K562 (cell line): ENCODE results near the gene SHB. TPM values are rescaled to one million over a fixed set of nuclear protein-coding genes. Genes with fewer than 3 reads are reported as not detected.

ENCODE experiments used
- ATAC-seq: fragments of 200-7000 bp; cut with Tn5 transposase; 3 replicates; pipeline ENCODE4 v1.9.1; 2020; ENCODE audit warnings: moderate library complexity
- BruUV-seq: library from RNA; stranded (reverse); fragments of 400-500 nt; replicated peaks from 2 replicates; lab custom pipeline; 2021; lab: Mats Ljungman, UMichigan
- CTCF ChIA-PET: fragments of 300-600 bp; formaldehyde crosslinking; extraction: SDS; loops from one replicate; lab custom pipeline; 2021; ENCODE audit warnings: low intra/inter-chr PET ratio; lab: Yijun Ruan, JAX
- POLR2A ChIA-PET: fragments of 300-600, 350-650 bp; sonication (Branson Sonifier 250); formaldehyde crosslinking; extraction: SDS; loops from one replicate; lab custom pipeline; 2021; ENCODE audit warnings: antibody characterized with exemption, inconsistent platforms; lab: Yijun Ruan, JAX
- DNase-seq, 4 experiments: peaks; one replicate each; pipeline versions ENCODE4 v3.0.0 to v3.0.0-alpha.2; 2011 to 2018; ENCODE audit warnings: low spot score in 3 of 4, mixed read lengths in 3 of 4; ENCODE audit errors: extremely low read depth in 1 of 4
- FAIRE-seq: peaks from 2 replicates; lab custom pipeline; 2011; peaks lifted over from hg19 to GRCh38; lab: Jason Lieb, UNC
- H2AFZ ChIP-seq: 2 replicates; pipeline ENCODE4 v1.6.0; 2011; ENCODE audit warnings: low read depth, low read length, control low read depth, inconsistent platforms
- H3K27ac ChIP-seq: fragments of 200-600 bp; 3 replicates; pipeline ENCODE4 v1.8.0; 2011; ENCODE audit warnings: low read depth, mild to moderate bottlenecking, control low read depth, inconsistent platforms, low read length, moderate library complexity, mixed read lengths; ENCODE audit errors: extremely low read depth
- H3K27me3 ChIP-seq, 2 experiments: fragments of 300-600 bp in 1 of 2; 2 replicates in 1 of 2; 3 replicates in 1 of 2; pipeline versions ENCODE4 v1.6.0 to v1.8.0; 2011; ENCODE audit warnings: inconsistent platforms in 2 of 2, low read length in 2 of 2, mild to moderate bottlenecking in 1 of 2, mixed read lengths in 1 of 2, moderate library complexity in 1 of 2; ENCODE audit not compliant: control insufficient read depth in 2 of 2, insufficient read depth in 2 of 2
- H3K36me3 ChIP-seq: fragments of 300-600 bp; 3 replicates; pipeline ENCODE4 v1.8.0; 2011; ENCODE audit warnings: mild to moderate bottlenecking, low read length, inconsistent platforms; ENCODE audit not compliant: control insufficient read depth, insufficient read depth
- H3K4me1 ChIP-seq, 2 experiments: fragments of 200-600 bp in 1 of 2; replicated peaks in 1 of 2; 2 replicates in 1 of 2; 3 replicates in 1 of 2; pipeline versions ENCODE4 v1.5.1 to v1.8.0; 2011; ENCODE audit warnings: inconsistent platforms in 2 of 2, low read length in 2 of 2, mild to moderate bottlenecking in 1 of 2, mixed read lengths in 1 of 2, moderate library complexity in 1 of 2; ENCODE audit not compliant: control insufficient read depth in 2 of 2, insufficient read depth in 2 of 2
- H3K4me2 ChIP-seq: 2 replicates; pipeline ENCODE4 v1.6.1; 2011; ENCODE audit warnings: low read length, control low read depth, inconsistent platforms, mixed read lengths; ENCODE audit not compliant: insufficient read depth
- H3K4me3 ChIP-seq: fragments of 200-600 bp; sonication (generic), shearing (Covaris generic); 2 replicates; pipeline ENCODE4 v1.5.1; 2016; ENCODE audit warnings: control low read depth, inconsistent platforms
- H3K79me2 ChIP-seq: fragments of 200-600 bp; 3 replicates; pipeline ENCODE4 v1.8.0; 2011; ENCODE audit warnings: low read length, inconsistent platforms; ENCODE audit not compliant: control insufficient read depth, insufficient read depth
- H3K9ac ChIP-seq, 2 experiments: 2 replicates each; pipeline versions ENCODE4 v1.6.0 to v1.6.1; 2011; ENCODE audit warnings: low read depth in 2 of 2, low read length in 2 of 2, control low read depth in 1 of 2, inconsistent platforms in 1 of 2, mild to moderate bottlenecking in 1 of 2, mixed read lengths in 1 of 2; ENCODE audit not compliant: insufficient read depth in 1 of 2
- H3K9me1 ChIP-seq: one replicate; pipeline ENCODE4 v1.6.0; 2011; ENCODE audit warnings: inconsistent platforms, mild to moderate bottlenecking, low read length, moderate library complexity; ENCODE audit not compliant: control insufficient read depth, insufficient read depth
- H3K9me3 ChIP-seq: replicated peaks from 2 replicates; pipeline ENCODE4 v1.5.1; 2011; ENCODE audit warnings: low read depth, low read length, inconsistent platforms; ENCODE audit not compliant: control insufficient read depth, insufficient read depth
- H4K20me1 ChIP-seq: replicated peaks from 2 replicates; pipeline ENCODE4 v1.6.1; 2011; ENCODE audit warnings: low read length, inconsistent platforms, mixed read lengths; ENCODE audit not compliant: control insufficient read depth, insufficient read depth
- ARHGAP35 ChIP-seq: fragments of 450-650 bp; IDR thresholded peaks from 2 replicates; pipeline ENCODE4 v1.6.1; 2018; ENCODE audit not compliant: partially characterized antibody
- ASH1L ChIP-seq: fragments of 450-650 bp; IDR thresholded peaks from 2 replicates; pipeline ENCODE4 v1.6.1; 2018; ENCODE audit warnings: borderline replicate concordance, mild to moderate bottlenecking, low read depth; ENCODE audit not compliant: partially characterized antibody
- ESRRA ChIP-seq: fragments of 450-650 bp; IDR thresholded peaks from 2 replicates; pipeline ENCODE4 v1.6.1; 2014; ENCODE audit warnings: low read depth, mild to moderate bottlenecking, moderate library complexity, borderline replicate concordance
- ETV1 ChIP-seq: fragments of 450-650 bp; conservative IDR thresholded peaks from 2 replicates; pipeline ENCODE4 v1.6.1; 2016; ENCODE audit warnings: missing genetic modification characterization, control low read depth, low read depth, missing compliant biosample characterization
- FOXK2 ChIP-seq, 2 experiments: fragments of 450-650 bp; IDR thresholded peaks in 1 of 2; conservative IDR thresholded peaks in 1 of 2; 2 replicates each; pipeline ENCODE4 v1.6.1; 2016; ENCODE audit warnings: low read depth in 2 of 2, mild to moderate bottlenecking in 1 of 2
- MCM2 ChIP-seq: fragments of 450-650 bp; IDR thresholded peaks from 2 replicates; pipeline ENCODE4 v1.6.1; 2017; ENCODE audit warnings: low read depth, mild to moderate bottlenecking
- PBX2 ChIP-seq, 2 experiments: IDR thresholded peaks in 1 of 2; conservative IDR thresholded peaks in 1 of 2; 2 replicates each; pipeline ENCODE4 v1.6.1; 2016; ENCODE audit warnings: low read depth in 2 of 2, mild to moderate bottlenecking in 1 of 2, missing compliant biosample characterization in 1 of 2, missing genetic modification characterization in 1 of 2, moderate library complexity in 1 of 2
- POLR3G ChIP-seq: IDR thresholded peaks from 2 replicates; pipeline ENCODE4 v1.6.1; 2011; ENCODE audit not compliant: insufficient read length, insufficient replicate concordance; ENCODE audit errors: extremely low read depth
- PPARD ChIP-seq: fragments of 250-450 bp; sonication (Bioruptor Pico); IDR thresholded peaks from 2 replicates; pipeline ENCODE4 v1.8.0; 2022; ENCODE audit warnings: inconsistent platforms, mild to moderate bottlenecking, moderate library complexity
- TGIF2 ChIP-seq: sonication (generic); formaldehyde crosslinking; IDR thresholded peaks from 2 replicates; pipeline ENCODE4 v1.8.1; 2022; ENCODE audit warnings: mild to moderate bottlenecking, missing genetic modification reagents, moderate library complexity
- ZBED1 ChIP-seq: IDR thresholded peaks from 2 replicates; pipeline ENCODE4 v1.6.1; 2014
- ZNF224 ChIP-seq: sonication (generic); formaldehyde crosslinking; IDR thresholded peaks from 2 replicates; pipeline ENCODE4 v1.8.0; 2022; ENCODE audit warnings: mild to moderate bottlenecking, missing genetic modification reagents
- ZNF239 ChIP-seq: fragments of 250-450 bp; sonication (Bioruptor Pico); IDR thresholded peaks from 2 replicates; pipeline ENCODE4 v1.4.0; 2020; ENCODE audit warnings: mild to moderate bottlenecking
- ZNF311 ChIP-seq: fragments of 250-450 bp; sonication (Bioruptor Pico); IDR thresholded peaks from 2 replicates; pipeline ENCODE4 v1.4.0; 2020; ENCODE audit warnings: mild to moderate bottlenecking, moderate library complexity
- ZNF408 ChIP-seq: fragments of 250-450 bp; sonication (Bioruptor Pico); IDR thresholded peaks from 2 replicates; pipeline ENCODE4 v1.4.0; 2020; ENCODE audit warnings: low read depth, mild to moderate bottlenecking, moderate library complexity
- ZNF668 ChIP-seq: fragments of 250-450 bp; sonication (Bioruptor Pico); IDR thresholded peaks from 2 replicates; pipeline ENCODE4 v1.8.0; 2022; ENCODE audit warnings: mild to moderate bottlenecking, inconsistent platforms
- WGBS: fragments of 100-300 bp; shearing (Covaris generic); methylation state at CpG from one replicate; pipeline ENCODE4 v1.1.6; 2016; ENCODE audit warnings: low coverage, mixed read lengths; ENCODE audit not compliant: insufficient coverage; ENCODE audit errors: missing lambda C conversion rate; 5-methylcytosine and 5-hydroxymethylcytosine counted together
- in situ Hi-C: fragments of 300-500 bp; cut with MboI; formaldehyde crosslinking; loops from 4 replicates; pipeline ENCODE4 v1.15.0; 2018; ENCODE audit warnings: inconsistent platforms, mixed read lengths
- intact Hi-C: fragments of 100-400 bp; cut with micrococcal nuclease; formaldehyde crosslinking; loops from 2 replicates; pipeline ENCODE4 v1.14.2; 2022
- polyA plus RNA-seq, 8 experiments: library from polyadenylated mRNA; depleted of rRNA in 4 of 8; stranded (reverse) in 5 of 8; unstranded in 3 of 8; fragments of >200 nt; fragmentation: Nextera tagmentation in 2 of 8; fragmentation: Illumina TruSeq in 1 of 8; extraction: Ambion mirVana in 2 of 8; extraction: Trizol in 1 of 8; gene quantifications; 2 replicates each; pipeline versions ENCODE4 v1.2.1 to v1.2.3, GENCODE V29; 2011 to 2014; ENCODE audit warnings: inconsistent platforms in 1 of 8, missing spikeins in 1 of 8
- total RNA-seq, 7 experiments: library from RNA; depleted of rRNA in 6 of 7; stranded (reverse); fragments of >200 nt in 6 of 7; fragmentation: Illumina TruSeq in 2 of 7; extraction: Trizol in 2 of 7; gene quantifications; 2 replicates each; pipeline versions ENCODE4 v1.2.1 to v1.2.3, GENCODE V29; 2011 to 2021; ENCODE audit warnings: low replicate concordance in 1 of 7
- TF ChIP-seq, protein P1 (sequence below): sonication (generic); formaldehyde crosslinking; IDR thresholded peaks from 2 replicates; pipeline ENCODE4 v1.8.0; 2022; ENCODE audit warnings: mild to moderate bottlenecking, low read depth, missing genetic modification reagents
- TF ChIP-seq, protein P2 (sequence below): sonication (generic); formaldehyde crosslinking; IDR thresholded peaks from 2 replicates; pipeline ENCODE4 v1.5.0; 2020; ENCODE audit warnings: missing genetic modification reagents

The SHB gene
- total and polyA plus RNA-seq, 9 of the 15 experiments (the other 6 are each of a cell fraction or from before 2014, with no cell fraction given) = 0.78 to 16.0 (median 5.3) TPM

DNA sequence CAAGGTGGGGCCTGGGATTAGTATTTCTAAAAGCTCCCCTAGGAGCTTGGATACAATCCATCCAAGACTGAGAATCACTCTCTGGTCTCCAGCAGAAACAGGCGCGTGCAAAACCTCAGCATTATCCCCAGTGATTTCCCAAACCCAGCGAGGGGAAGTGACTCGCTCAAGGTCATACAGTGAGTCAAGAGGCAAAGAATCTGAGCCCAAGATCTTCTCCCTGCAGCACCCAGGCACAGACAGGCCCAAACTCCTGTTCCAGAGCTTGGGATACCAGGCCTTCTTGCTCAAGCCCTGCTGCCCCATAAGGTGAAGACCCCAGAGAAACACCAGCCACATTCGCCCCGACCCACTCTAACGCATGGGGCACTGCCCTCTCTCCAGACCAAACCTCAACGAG, 33.2 kb downstream of the SHB start (continued):
- peak; percentile 91 for TF ChIP-seq ESRRA
- peak; percentile 63 for TF ChIP-seq ETV1 (tag)
- TF ChIP-seq, all 486 proteins: peak for 20

DNA sequence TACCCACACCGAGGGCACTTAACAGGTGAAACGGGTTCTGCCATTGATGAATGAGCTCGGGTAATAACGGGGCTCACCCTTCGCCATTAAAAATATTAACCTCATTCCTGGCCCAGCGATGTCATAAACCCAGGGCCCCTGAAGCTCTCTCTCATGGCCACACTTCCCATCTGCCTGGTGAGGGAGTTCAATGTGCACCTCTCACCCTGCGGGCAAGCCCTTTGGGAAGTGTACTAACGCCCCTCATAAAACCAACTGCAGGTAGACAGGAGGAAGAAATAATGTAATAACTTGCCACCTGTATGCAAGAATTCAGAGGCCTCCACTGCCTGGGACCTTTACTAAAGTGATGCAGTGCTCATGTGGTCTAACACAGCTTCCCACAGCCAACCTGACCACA, 35.1 kb downstream of the SHB start:
- WGBS = 83% methylated on average over 8 of the region's 8 CpGs
- POLR2A ChIA-PET = interaction anchor here (0.6 kb wide), 1 partner anchor 259 kb away, joined by 3 read pairs; no protein-coding TSS in a partner anchor
- in situ Hi-C loops = no loop called here
- no peak for TF ChIP-seq ARHGAP35
- TF ChIP-seq ZNF668 (CRISPR knock-in tag) = no peak
- TF ChIP-seq ZNF224 = no peak
- no peak for TF ChIP-seq FOXK2 (conservative IDR thresholded peaks at IDR 0.05 in 1 of 2, IDR thresholded peaks at IDR 0.05 in 1 of 2; ENCODE audit: low read depth in 2 of 2)
- TF ChIP-seq, protein P1, sequence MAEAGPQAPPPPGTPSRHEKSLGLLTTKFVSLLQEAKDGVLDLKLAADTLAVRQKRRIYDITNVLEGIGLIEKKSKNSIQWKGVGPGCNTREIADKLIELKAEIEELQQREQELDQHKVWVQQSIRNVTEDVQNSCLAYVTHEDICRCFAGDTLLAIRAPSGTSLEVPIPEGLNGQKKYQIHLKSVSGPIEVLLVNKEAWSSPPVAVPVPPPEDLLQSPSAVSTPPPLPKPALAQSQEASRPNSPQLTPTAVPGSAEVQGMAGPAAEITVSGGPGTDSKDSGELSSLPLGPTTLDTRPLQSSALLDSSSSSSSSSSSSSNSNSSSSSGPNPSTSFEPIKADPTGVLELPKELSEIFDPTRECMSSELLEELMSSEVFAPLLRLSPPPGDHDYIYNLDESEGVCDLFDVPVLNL = no peak
- TF ChIP-seq ASH1L = no peak
- no peak for TF ChIP-seq PPARD
- TF ChIP-seq TGIF2 (CRISPR knock-in tag) = no peak
- TF ChIP-seq ZNF408 (CRISPR knock-in tag) = no peak
- no peak for TF ChIP-seq PBX2 (CRISPR knock-in tag; IDR thresholded peaks at IDR 0.05; ENCODE audit: low read depth)
- no peak for TF ChIP-seq PBX2 (tag; conservative IDR thresholded peaks at IDR 0.05; ENCODE audit: low read depth)
- TF ChIP-seq ZBED1 = no peak
- TF ChIP-seq MCM2 = no peak
- no peak for TF ChIP-seq ZNF311 (CRISPR knock-in tag)
- TF ChIP-seq ZNF239 = no peak
- TF ChIP-seq, protein P2, sequence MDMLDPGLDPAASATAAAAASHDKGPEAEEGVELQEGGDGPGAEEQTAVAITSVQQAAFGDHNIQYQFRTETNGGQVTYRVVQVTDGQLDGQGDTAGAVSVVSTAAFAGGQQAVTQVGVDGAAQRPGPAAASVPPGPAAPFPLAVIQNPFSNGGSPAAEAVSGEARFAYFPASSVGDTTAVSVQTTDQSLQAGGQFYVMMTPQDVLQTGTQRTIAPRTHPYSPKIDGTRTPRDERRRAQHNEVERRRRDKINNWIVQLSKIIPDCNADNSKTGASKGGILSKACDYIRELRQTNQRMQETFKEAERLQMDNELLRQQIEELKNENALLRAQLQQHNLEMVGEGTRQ (CRISPR knock-in tag) = no peak
- TF ChIP-seq POLR3G = no peak

More for the DNA sequence above, 35.1 kb downstream of the SHB start:
- no peak overlapping the region for H2AFZ ChIP-seq
- intact Hi-C loops = no loop called here
- BruUV-seq = no TSS peak
- H3K36me3 ChIP-seq = no peaks in the 10 kb centered on the region
- no peak overlapping the region for H3K9ac ChIP-seq
- H3K9me3 ChIP-seq = no peaks in the 10 kb centered on the region
- peaks cover 48% of the 10 kb centered on the region for H3K79me2 ChIP-seq
- no peaks in the 10 kb centered on the region for H3K27me3 ChIP-seq
- no peak overlapping the region for H3K4me3 ChIP-seq
- ATAC-seq (no peak), DNase-seq (no peak), FAIRE-seq (no peak)
- peaks cover 3% of the 10 kb centered on the region for H3K9me1 ChIP-seq
- CTCF ChIA-PET = no interaction called here
- peaks cover 7% of the 10 kb centered on the region; the same call in 1 of the 2 replicates for H4K20me1 ChIP-seq
- no peak overlapping the region for H3K27ac ChIP-seq
- H3K4me2 ChIP-seq = no peak overlapping the region
- H3K4me1 ChIP-seq = peaks cover 30 to 33% of the 10 kb centered on the region in 2 experiments
